Measurements from ENCODE around the gene CIDEA.

DNA sequence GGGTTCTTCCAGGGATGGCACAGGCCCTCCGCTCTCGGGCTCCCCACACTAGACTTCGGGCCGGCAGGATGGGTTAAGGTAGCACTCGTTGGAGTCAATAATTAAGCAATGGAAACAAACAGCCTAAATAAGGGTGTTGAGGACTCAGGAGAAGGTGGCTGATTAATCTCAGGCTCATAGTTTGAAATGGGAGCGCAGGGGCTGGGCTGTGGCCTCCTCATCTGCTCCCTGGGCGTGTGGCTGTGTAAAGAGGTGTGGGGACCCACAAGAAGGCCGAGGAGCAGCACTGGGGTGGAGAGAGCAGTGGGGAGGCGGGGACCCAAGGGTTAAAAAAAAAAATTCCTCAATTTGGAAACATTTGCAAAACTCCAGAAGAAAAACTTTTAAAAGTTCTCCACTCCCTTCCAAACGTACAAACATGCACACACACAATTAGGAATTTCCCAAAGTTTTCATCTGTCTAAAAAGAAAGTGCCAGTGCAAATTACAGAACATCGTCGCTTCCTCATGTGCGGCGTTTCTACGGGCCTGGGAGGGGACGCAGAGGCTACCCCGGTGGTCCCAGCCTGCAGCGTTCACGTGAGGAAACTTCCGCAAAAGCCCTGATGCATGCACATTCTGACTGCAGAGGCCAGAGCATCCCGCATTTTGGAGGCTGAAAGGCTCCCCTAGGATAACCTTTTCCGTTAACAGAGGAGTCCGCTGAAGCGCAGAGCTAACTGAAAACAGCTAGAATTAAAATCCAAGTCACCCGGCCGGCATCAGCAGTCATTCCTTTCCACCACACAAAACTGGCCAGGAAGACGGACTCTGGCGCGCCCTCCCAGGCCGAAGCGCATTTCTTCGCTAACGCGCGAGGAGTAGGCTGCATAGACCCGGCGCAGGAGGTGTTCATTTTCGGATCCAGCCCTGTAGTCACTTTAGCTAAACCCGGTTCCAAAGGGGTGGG lies 52.9 kb downstream of the CIDEA start:
- TF ChIP-seq, protein P1, sequence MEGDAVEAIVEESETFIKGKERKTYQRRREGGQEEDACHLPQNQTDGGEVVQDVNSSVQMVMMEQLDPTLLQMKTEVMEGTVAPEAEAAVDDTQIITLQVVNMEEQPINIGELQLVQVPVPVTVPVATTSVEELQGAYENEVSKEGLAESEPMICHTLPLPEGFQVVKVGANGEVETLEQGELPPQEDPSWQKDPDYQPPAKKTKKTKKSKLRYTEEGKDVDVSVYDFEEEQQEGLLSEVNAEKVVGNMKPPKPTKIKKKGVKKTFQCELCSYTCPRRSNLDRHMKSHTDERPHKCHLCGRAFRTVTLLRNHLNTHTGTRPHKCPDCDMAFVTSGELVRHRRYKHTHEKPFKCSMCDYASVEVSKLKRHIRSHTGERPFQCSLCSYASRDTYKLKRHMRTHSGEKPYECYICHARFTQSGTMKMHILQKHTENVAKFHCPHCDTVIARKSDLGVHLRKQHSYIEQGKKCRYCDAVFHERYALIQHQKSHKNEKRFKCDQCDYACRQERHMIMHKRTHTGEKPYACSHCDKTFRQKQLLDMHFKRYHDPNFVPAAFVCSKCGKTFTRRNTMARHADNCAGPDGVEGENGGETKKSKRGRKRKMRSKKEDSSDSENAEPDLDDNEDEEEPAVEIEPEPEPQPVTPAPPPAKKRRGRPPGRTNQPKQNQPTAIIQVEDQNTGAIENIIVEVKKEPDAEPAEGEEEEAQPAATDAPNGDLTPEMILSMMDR (conservative IDR thresholded peaks at IDR 0.05 in 1 of 2, IDR thresholded peaks at IDR 0.05 in 1 of 2; ENCODE audit: low read depth in 1 of 2, low read length in 2 of 2): peak; percentile 22 to 27
- TF ChIP-seq EZH2 (IDR thresholded peaks at IDR 0.05; ENCODE audit: low read length, missing control alignments): no peak
